ENCODE measurements around the gene ANKRD42. TPM values are rescaled to one million over a fixed set of nuclear protein-coding genes. Genes with fewer than 3 reads are reported as not detected.
"Not testable (repeated sequence)": the region's sequence is repeated elsewhere in the genome, so short reads cannot be mapped to it uniquely, and the experiment has no call there.

ANKRD42 gene
- total RNA-seq, 1 donor from 2014 or later: 12.1 TPM

DNA sequence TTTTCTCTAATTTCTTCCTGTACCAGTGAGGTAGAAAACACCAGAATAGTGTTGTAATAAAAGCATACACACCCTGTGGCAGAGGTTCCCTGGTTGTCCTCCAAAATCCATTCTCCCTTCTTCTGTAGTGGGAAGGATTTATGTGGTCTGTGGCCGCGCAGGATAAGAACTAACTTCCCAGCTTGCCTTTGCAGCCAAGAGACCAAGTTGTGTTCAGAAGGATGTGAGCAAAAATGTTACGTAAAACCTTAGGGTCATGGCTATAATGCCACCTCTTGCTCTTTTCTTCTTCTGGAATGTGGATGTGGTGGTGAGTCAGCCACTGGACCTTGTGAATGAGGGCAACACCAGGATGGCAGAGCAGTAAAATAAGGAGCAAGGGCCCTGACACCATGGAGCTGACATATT lies 64.3 kb downstream of the ANKRD42 start:
- Mint-ChIP-seq H3K9me3 (no peaks in the 10 kb centered on the region), H3K27ac (no peak overlapping the region), H3K27me3 (no peaks in the 10 kb centered on the region)

DNA sequence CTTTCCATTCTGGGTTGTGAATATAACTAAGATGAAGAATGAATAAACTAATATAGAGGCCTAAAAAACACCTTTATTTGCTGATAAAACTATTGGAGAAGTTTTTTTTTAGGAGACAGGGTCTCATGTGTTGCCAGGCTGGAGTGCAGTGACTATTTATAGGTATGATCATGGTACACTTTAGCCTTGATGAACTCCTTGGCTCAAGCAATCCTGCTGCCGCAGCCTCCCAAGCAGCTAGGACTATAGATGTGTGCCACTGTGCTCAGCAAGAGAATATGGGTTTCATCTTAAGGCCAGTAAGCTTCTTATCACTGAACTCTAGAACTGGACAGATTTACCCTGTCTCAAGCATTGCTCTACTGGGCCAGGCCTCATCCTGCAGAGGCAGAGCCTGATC lies 66.0 kb downstream of the ANKRD42 start:
- Mint-ChIP-seq H3K4me3 (no peak overlapping the region), H3K27me3 (no peaks in the 10 kb centered on the region), H3K36me3 (peaks cover 12% of the 10 kb centered on the region), H3K27ac (no peak overlapping the region), H3K9me3 (no peaks in the 10 kb centered on the region), H3K4me1 (ENCODE audit: unreplicated experiment) (peaks cover 4% of the 10 kb centered on the region)
- DNase-seq (ENCODE audit: extremely low spot score, unreplicated experiment): no peak
- TF ChIP-seq, protein P1, sequence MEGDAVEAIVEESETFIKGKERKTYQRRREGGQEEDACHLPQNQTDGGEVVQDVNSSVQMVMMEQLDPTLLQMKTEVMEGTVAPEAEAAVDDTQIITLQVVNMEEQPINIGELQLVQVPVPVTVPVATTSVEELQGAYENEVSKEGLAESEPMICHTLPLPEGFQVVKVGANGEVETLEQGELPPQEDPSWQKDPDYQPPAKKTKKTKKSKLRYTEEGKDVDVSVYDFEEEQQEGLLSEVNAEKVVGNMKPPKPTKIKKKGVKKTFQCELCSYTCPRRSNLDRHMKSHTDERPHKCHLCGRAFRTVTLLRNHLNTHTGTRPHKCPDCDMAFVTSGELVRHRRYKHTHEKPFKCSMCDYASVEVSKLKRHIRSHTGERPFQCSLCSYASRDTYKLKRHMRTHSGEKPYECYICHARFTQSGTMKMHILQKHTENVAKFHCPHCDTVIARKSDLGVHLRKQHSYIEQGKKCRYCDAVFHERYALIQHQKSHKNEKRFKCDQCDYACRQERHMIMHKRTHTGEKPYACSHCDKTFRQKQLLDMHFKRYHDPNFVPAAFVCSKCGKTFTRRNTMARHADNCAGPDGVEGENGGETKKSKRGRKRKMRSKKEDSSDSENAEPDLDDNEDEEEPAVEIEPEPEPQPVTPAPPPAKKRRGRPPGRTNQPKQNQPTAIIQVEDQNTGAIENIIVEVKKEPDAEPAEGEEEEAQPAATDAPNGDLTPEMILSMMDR (conservative IDR thresholded peaks at IDR 0.05): no peak

More for the DNA sequence above, 64.3 kb downstream of the ANKRD42 start:
- no peak for DNase-seq (ENCODE audit: extremely low spot score, unreplicated experiment)
- Mint-ChIP-seq H3K4me1 (ENCODE audit: unreplicated experiment) (peaks cover 4% of the 10 kb centered on the region), H3K4me3 (no peak overlapping the region), H3K36me3 (peaks cover 9% of the 10 kb centered on the region)
- TF ChIP-seq, protein P1 (conservative IDR thresholded peaks at IDR 0.05): no peak

DNA sequence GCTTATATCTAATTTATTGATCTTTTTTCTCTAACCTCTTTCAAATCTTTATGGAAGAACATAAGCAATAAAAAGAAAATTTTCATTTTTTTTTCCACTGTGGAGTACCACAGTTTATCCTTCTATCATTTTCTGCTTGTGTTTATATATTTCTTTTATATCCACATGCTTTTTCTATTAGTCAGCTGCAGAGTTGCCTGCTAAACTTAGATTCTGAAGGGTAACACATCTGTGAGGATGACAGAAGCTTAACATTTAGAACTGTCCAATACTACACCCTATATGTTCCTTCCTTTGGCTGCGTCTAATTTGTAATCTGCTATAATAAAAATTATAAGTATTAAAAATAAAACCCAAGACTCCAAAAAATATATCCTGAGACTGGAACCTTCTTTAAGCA lies 71.8 kb downstream of the ANKRD42 start:
- Mint-ChIP-seq H3K9me3 (no peaks in the 10 kb centered on the region), H3K27ac (no peak overlapping the region), H3K4me3 (no peak overlapping the region), H3K36me3 (peaks cover 37% of the 10 kb centered on the region), H3K4me1 (ENCODE audit: unreplicated experiment) (no peaks in the 10 kb centered on the region), H3K27me3 (no peaks in the 10 kb centered on the region)
- TF ChIP-seq, protein P1 (conservative IDR thresholded peaks at IDR 0.05): no peak
- DNase-seq (ENCODE audit: extremely low spot score, unreplicated experiment): no peak

DNA sequence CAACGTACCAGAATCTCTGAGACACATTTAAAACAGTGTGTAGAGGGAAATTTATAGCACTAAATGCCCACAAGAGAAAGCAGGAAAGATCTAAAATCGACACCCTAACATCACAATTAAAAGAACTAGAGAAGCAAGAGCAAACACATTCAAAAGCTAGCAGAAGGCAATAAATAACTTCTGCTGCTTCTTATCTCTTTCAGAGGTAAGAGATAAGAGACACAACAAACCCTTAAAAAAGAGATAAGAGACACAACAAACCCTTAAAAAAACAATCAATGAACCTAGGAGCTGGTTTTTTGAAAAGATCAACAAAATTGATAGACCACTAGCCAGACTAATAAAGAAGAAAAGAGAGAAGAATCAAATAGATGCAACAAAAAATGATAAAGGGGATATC lies 75.6 kb downstream of the ANKRD42 start:
- H3K27me3 Mint-ChIP-seq; H3K4me1 Mint-ChIP-seq (ENCODE audit: unreplicated experiment); DNase-seq (ENCODE audit: extremely low spot score, unreplicated experiment); H3K9me3 Mint-ChIP-seq; H3K4me3 Mint-ChIP-seq; H3K27ac Mint-ChIP-seq: not testable (repeated sequence)
- H3K36me3 Mint-ChIP-seq: peaks cover 54% of the 10 kb centered on the region

DNA sequence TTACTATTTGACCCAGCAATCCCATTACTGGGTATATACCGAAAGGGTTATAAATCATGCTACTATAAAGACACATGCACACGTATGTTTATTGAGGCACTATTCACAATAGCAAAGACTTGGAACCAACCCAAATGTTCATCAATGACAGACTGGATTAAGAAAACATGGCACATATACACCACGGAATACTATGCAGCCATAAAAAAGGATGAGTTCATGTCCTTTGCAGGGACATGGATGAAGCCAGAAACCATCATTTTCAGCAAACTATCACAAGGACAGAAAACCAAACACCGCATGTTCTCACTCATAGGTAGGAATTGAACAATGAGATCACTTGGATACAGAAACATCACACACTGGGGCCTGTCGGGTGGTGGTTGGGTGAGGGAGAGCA lies 78.2 kb downstream of the ANKRD42 start:
- not testable (repeated sequence) for H3K27ac Mint-ChIP-seq; H3K4me3 Mint-ChIP-seq; H3K27me3 Mint-ChIP-seq; DNase-seq (ENCODE audit: extremely low spot score, unreplicated experiment); H3K9me3 Mint-ChIP-seq; H3K4me1 Mint-ChIP-seq (ENCODE audit: unreplicated experiment)
- H3K36me3 Mint-ChIP-seq: peaks cover 50% of the 10 kb centered on the region

DNA sequence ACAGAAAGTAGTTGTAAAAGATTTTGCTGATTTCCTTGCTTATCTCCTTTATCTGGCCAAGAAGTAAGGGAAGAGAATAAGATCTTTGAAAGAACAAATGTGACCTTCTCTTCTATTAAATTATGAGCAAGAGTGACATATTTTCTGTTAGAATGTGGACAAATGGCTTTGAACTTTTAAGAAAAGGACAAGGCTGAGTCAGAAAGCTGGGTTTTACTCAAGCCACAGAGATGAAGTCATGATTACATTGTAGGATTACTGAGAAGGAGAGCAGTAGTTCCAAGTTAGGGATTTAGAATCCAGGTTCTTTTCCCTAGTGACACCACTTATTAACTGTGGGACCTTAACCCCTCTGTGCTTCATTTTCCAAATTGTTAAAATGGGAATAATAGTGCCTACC lies 79.1 kb downstream of the ANKRD42 start:
- Mint-ChIP-seq H3K27ac (peak overlapping the region; percentile 26), H3K36me3 (peaks cover 44% of the 10 kb centered on the region), H3K4me1 (ENCODE audit: unreplicated experiment) (no peaks in the 10 kb centered on the region), H3K9me3 (no peaks in the 10 kb centered on the region), H3K27me3 (no peaks in the 10 kb centered on the region), H3K4me3 (no peak overlapping the region)
- DNase-seq (ENCODE audit: extremely low spot score, unreplicated experiment): no peak
- TF ChIP-seq, protein P1 (conservative IDR thresholded peaks at IDR 0.05): no peak

All from type B pancreatic cell (in vitro differentiated cells).